HG03469 (cell line): Measurements from ENCODE around the gene AGPAT4.
"Not testable (repeated sequence)": the region's sequence is repeated elsewhere in the genome, so short reads cannot be mapped to it uniquely, and the experiment has no call there.

Source experiments
- ATAC-seq: cut with Tn5 transposase; IDR thresholded peaks from one replicate; pipeline ENCODE4 v1.9.1; 2021; ENCODE audit warnings: mild to moderate bottlenecking, moderate library complexity, moderate number of reproducible peaks; ENCODE audit not compliant: unreplicated experiment

Gene AGPAT4, protein sequence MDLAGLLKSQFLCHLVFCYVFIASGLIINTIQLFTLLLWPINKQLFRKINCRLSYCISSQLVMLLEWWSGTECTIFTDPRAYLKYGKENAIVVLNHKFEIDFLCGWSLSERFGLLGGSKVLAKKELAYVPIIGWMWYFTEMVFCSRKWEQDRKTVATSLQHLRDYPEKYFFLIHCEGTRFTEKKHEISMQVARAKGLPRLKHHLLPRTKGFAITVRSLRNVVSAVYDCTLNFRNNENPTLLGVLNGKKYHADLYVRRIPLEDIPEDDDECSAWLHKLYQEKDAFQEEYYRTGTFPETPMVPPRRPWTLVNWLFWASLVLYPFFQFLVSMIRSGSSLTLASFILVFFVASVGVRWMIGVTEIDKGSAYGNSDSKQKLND

DNA sequence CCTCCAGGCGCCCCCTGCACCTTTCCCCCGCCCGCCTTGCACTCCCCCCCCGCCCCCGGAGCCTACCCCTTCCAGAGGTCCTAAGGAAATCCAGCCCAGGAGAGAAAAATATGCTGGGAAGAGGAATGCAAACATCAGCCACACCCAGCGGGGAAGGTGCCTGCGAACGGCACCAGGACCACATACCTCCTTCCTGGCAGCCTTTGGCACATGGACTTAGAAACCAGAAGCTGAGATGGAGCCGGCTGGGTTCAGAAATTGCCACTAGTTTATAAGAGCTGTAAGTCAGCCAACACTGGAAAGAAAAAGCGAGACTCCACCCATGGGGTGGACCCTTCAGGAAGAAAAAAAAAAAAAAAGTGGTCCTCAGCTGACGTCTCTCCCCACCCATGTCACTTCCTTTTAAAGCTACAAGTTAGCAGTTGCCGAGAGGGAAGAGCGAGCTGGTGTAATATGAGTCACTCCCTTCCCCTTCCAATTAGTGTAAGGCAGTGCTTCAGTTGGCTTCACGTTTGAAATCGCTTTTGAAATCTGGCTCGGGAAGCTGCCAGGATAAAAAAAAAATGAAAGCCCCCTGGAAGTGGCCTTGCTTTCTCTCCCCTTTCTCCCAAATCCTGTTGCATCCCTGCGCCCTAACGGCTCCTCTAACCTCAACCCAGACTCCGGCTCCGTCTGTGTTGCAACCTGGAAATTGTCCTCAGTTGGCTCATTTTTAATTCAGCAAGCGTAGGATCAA lies at the start of gene AGPAT4:
Gene AGPAT4 (minus strand): TSS at position 310 of the 736 bp plus-strand sequence. CDS start 41,848 bp downstream, outside the sequence.
- ATAC-seq = peak; percentile 99

DNA sequence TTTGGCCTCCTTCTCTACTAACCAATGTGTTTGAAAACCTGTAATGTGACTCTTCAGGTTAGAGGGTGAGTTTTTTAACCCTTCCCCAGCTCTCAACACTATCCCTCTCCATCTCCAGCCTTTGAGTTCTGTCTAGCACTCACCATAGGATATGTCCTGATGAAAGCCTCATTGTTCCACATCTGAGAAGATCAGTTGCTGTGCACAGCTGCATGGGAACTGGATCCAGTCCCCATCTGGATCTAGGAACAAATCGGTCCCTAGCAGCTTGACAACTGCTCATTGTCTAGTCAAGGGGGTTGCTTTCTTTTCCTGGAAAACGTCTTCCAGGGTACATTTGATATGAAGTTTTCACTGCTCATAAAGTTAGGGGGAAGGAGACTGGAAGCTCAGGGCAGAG lies 45.4 kb upstream of the AGPAT4 start:
- no peak for ATAC-seq

DNA sequence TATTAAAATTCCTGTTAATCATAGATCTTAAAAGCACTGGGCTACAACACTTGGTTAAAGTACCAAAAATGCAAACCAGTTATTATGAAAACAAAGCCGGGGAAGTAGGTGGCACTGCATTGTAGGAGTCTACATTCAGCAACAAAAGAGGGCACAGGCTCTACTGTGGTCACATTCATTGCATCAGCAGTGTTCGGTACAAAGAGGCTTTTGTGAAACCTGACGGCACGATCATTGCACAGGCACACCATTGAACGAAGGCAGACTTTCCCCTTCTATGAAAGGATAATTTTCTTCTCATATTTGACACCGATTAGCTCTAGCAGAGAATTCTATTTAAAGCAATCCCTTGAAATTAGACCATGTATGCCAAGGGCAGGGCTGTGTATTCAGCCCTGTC lies 44.6 kb upstream of the AGPAT4 start:
- ATAC-seq = no peak

- ATAC-seq = no peak
Observed at GRCh38 chr6:161316531-161316930, 42.7 kb upstream of the AGPAT4 start.

- ATAC-seq = not testable (repeated sequence)
Observed at GRCh38 chr6:161315246-161315917, 41.5 kb upstream of the AGPAT4 start.

- ATAC-seq = not testable (repeated sequence)
Observed at GRCh38 chr6:161314541-161315245, 40.8 kb upstream of the AGPAT4 start.

DNA sequence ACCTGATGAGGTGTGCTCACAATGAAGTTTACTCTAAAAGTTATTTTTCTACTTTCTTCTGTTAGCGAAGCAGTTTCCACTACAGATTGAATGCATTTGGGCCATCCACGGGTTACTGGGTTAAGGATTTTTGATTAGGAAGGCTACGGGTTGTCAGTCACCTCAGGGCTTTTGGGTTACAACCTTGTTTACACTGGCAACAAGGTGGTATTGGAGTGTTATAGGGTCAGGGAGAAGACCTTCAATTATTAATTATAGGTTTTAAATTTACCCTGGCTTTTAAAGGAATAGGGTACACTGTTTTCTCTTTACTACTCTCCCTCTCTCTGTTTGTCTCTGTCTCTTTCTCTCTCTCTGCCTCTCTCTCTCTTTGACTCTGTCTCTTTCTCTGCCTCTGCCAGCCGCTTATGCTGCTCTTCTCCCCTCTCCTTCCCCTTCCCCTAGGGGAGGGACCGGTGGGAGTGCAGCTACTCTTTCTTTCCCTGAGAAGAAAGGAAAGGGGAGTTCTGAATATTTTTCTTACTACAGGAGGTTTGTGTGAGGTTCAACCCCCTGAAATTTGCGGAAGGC lies 40.2 kb upstream of the AGPAT4 start:
- ATAC-seq = no peak

GRCh38 chr6:161313475-161313874 lies 39.6 kb upstream of the AGPAT4 start:
- not testable (repeated sequence) for ATAC-seq

DNA sequence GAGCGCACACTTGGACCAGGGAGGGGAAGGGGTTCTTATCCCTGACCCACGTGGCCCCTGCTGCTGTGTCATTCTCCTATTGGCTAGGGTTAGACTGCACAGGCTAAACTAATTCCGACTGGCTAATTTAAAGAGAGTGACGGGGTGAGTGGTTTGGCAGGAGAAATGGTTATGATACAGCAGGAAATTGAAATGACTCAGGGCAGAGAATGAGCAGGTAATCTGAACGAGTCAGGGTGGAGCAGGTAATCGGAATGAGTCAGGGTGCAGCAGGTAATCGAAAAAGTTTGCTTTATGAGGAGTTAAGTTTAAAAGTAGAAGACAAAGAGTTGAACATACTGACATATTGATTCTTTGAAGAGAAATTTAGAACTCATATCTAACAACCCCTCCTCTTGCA lies 35.9 kb upstream of the AGPAT4 start:
- not testable (repeated sequence) for ATAC-seq

GRCh38 chr6:161308075-161308655 lies 34.3 kb upstream of the AGPAT4 start:
- no peak for ATAC-seq

- ATAC-seq = no peak
Observed at GRCh38 chr6:161305860-161306259, 32.0 kb upstream of the AGPAT4 start.

DNA sequence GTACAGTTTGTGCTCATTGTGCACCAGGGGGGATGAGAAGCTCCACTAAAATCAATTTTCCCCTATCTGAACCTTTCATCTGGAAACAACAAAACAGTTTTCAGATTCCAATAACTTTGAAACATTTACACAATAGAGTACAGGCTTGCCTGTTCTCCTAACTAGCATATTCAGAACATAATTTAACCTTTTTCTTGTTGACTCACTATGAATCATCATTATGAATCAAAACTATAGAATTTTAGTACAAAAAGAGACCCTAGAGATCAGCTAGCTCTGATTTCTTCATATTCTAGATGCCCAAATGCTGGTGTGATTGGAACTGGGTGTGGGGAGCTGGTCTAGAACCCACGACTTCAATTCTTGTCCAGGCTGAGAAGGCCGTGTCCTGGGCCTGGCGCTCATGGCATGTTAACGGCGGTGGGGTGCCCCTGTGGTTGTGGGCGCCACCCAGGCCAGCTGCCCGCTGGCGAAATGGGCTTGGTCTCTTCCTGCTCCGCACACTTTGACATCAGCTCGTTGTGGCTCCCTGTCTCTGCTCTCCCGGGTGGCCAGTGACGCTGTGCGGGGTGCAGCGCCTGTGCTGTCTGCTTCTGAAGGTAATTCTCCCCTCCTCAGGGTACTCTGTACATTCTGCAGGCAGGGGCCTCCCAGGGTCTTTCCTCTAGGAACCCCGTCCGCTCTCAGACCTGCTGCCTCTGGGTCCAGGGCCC lies 29.9 kb upstream of the AGPAT4 start:
- ATAC-seq = no peak

DNA sequence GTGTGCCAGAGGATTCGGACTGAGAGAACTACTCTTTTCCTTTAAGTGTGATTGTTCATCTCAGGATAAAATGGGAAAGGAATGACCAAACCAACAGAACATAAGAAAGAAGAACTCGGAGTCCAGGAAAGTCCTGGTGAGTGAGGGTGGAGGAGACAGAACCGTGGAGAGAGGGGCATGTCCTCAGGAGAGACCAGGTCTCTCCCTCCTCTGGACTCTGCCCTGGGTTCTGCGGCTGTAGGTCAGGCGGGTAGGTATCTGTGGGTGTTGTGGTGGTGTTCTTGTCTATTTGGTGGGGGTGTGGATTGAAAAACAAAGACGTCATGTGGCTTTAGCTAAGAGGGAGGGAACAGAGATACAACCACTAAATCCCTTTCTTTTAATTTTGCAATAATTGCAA lies 29.1 kb upstream of the AGPAT4 start:
- no peak for ATAC-seq

DNA sequence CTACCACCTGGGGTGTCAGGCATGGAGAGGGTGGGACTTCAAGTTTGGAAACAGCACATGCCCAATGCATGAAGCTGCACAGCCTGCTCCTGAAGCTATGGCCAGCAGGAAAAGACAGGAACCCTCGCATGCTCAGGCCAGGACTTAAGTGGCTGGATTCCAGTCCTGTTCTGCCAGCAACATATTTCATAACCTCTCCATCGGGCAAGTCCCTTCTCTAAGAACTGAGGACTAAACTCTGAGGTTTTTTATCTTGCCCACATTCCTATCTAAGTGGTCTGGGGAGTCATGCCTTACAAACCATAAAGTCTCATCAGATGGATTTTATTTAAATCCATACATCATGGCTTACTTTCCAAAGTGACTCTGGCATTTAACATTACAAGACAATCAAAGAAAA lies 27.5 kb upstream of the AGPAT4 start:
- no peak for ATAC-seq

GRCh38 chr6:161300823-161301222 lies 27.0 kb upstream of the AGPAT4 start:
- ATAC-seq = no peak

DNA sequence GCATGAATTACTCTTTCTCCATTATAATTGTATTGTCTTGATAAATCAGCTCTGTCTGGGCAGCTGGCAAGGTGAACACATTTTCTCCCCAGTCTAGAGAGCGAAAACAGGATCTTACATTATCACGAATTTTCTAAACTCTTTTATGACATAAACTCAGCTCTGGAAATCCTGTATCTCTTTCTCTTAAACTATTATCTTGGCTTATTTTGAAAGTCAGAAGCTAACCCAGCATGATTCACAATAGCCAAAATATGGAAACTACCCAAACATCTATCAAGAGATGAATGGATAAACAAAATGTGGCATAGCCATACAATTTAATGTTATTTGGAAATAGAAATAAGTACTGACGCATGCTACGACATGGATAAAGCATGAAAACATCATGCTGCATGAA lies 25.9 kb upstream of the AGPAT4 start:
- no peak for ATAC-seq

GRCh38 chr6:161295784-161296183 lies 21.9 kb upstream of the AGPAT4 start:
- no peak for ATAC-seq

DNA sequence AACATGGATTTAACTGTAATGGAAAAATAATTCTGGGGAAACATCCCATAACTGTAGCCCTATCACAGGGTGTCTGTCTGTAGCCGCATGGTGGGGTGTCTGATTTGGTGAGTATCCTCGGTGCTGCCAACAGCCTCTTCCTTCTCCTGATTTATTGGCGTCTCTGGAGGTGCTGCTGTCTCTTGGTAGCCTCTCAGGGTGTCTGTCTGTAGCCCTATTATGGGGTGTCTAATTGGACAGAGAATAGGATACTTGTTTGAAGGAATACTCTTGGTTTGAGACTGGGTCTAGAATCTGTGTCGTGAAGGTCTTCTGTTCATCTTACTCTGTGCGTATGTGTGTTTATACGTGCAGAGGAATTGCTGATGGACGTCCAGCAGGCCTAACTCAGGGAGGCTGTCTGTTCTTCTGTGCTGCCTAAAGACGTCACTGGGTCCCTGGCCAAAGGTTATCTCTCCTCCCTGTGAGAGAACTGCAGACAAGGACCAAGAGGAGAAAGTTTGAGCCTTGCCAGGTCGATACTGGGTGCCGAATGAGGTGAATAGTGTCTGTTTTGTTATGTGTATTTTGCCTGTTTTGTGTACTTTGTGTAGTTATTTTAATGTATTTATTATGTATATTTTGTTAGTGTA lies 18.9 kb upstream of the AGPAT4 start:
- ATAC-seq = no peak

- no peak for ATAC-seq
Observed at GRCh38 chr6:161292145-161292544, 18.3 kb upstream of the AGPAT4 start.
